Measurements from ENCODE around the gene TPRX1. TPM values are rescaled to one million over a fixed set of nuclear protein-coding genes. Genes with fewer than 3 reads are reported as not detected.

The TPRX1 gene
- total and polyA plus RNA-seq, 2 donors (not counting 3 experiments of a cell fraction or from before 2014, with no cell fraction given), result not detected

- intact Hi-C loops (cut with micrococcal nuclease), result no loop called here
- dilution Hi-C loops (cut with MboI; ENCODE audit: extremely low pct_ligation_motif_present, low sequenced_read_pairs), result no loop called here
- H3K9ac ChIP-seq (replicated peaks; ENCODE audit: extremely low read depth, insufficient read depth, low read length), result no peak overlapping the region
- H3K4me3 ChIP-seq (replicated peaks in 1 of 3; ENCODE audit: insufficient read depth in 1 of 3, low read depth in 1 of 3, low read length in 3 of 3), result no peak overlapping the region
- DNase-seq (ENCODE audit: low read depth, low spot score) (no peak), FAIRE-seq (no peak)
- POLR2A ChIA-PET, result no interaction called here
- H2AFZ ChIP-seq (ENCODE audit: low read depth, low read length), result no peak overlapping the region
- BruUV-seq (replicated peaks), result no TSS peak
- no peaks in the 10 kb centered on the region for H3K27me3 ChIP-seq (ENCODE audit: control insufficient read depth in 2 of 2, insufficient read depth in 2 of 2, low read length in 2 of 2)
- H3K9me3 ChIP-seq (replicated peaks; ENCODE audit: control insufficient read depth, insufficient read depth, low read length), result no peaks in the 10 kb centered on the region
- peaks cover under 1 to 12% of the 10 kb centered on the region in 2 experiments for H3K36me3 ChIP-seq (ENCODE audit: control insufficient read depth in 2 of 2, extremely low read depth in 1 of 2, insufficient read depth in 2 of 2, low read length in 2 of 2)
- peaks cover 4% of the 10 kb centered on the region for H3K4me1 ChIP-seq (ENCODE audit: control insufficient read depth, extremely low read depth, insufficient read depth, low read length)
- no peaks in the 10 kb centered on the region for H3K9me1 ChIP-seq (replicated peaks; ENCODE audit: control insufficient read depth, extremely low read depth, insufficient read depth, low read length)
- no peaks in the 10 kb centered on the region for H3K79me2 ChIP-seq (ENCODE audit: control insufficient read depth, insufficient read depth, low read length)
- CTCF ChIA-PET, result interaction anchor here (7.3 kb wide), 1 partner anchor 27 kb away, joined by 169 read pairs; no protein-coding TSS in a partner anchor
- no peaks in the 10 kb centered on the region for H4K20me1 ChIP-seq (replicated peaks; ENCODE audit: control insufficient read depth, extremely low read depth, insufficient read depth, low read length)
- TF ChIP-seq MAX (IDR thresholded peaks at IDR 0.05; ENCODE audit: insufficient read depth, insufficient read length) (no peak), CTCF (IDR thresholded peaks at IDR 0.05; ENCODE audit: extremely low read depth in 1 of 2, insufficient read depth in 1 of 2, low read depth in 1 of 2, low read length in 2 of 2) (no peak), FOS (IDR thresholded peaks at IDR 0.05; ENCODE audit: borderline replicate concordance, insufficient read depth, low read length) (no peak), POLR2A (IDR thresholded peaks at IDR 0.05; ENCODE audit: low read depth, low read length) (no peak), GATA2 (IDR thresholded peaks at IDR 0.05; ENCODE audit: insufficient read depth, insufficient read length, low read depth, low read length) (no peak)
- no peak overlapping the region for H3K4me2 ChIP-seq (ENCODE audit: insufficient read depth, low read length)
- H3K27ac ChIP-seq (ENCODE audit: insufficient read depth, low read depth, low read length), result no peak overlapping the region
These were observed 42.2 kb downstream of the TPRX1 start for GRCh38 chr19:47762151-47762550.

GRCh38 chr19:47761566-47761965 lies 42.8 kb downstream of the TPRX1 start:
- POLR2A ChIA-PET, result no interaction called here
- TF ChIP-seq POLR2AphosphoS5 (IDR thresholded peaks at IDR 0.05; ENCODE audit: insufficient read depth, low read depth, low read length) (no peak), POLR2A (IDR thresholded peaks at IDR 0.05; ENCODE audit: low read depth, low read length) (no peak), JUN (IDR thresholded peaks at IDR 0.05; ENCODE audit: borderline replicate concordance, insufficient read depth, insufficient read length, low read depth) (no peak), GATA2 (IDR thresholded peaks at IDR 0.05; ENCODE audit: insufficient read depth, insufficient read length, low read depth, low read length) (no peak), FOS (IDR thresholded peaks at IDR 0.05; ENCODE audit: borderline replicate concordance, insufficient read depth, low read length) (no peak), MAX (IDR thresholded peaks at IDR 0.05; ENCODE audit: insufficient read depth, insufficient read length) (no peak), EZH2 (IDR thresholded peaks at IDR 0.05; ENCODE audit: borderline replicate concordance, low read depth, low read length, severe bottlenecking) (no peak)
- Histone ChIP-seq H3K27me3 (ENCODE audit: control insufficient read depth in 2 of 2, insufficient read depth in 2 of 2, low read length in 2 of 2) (no peaks in the 10 kb centered on the region), H3K9me3 (replicated peaks; ENCODE audit: control insufficient read depth, insufficient read depth, low read length) (no peaks in the 10 kb centered on the region), H2AFZ (ENCODE audit: low read depth, low read length) (no peak overlapping the region), H3K4me2 (ENCODE audit: insufficient read depth, low read length) (no peak overlapping the region), H4K20me1 (replicated peaks; ENCODE audit: control insufficient read depth, extremely low read depth, insufficient read depth, low read length) (no peaks in the 10 kb centered on the region), H3K4me3 (replicated peaks in 1 of 3; ENCODE audit: insufficient read depth in 1 of 3, low read depth in 1 of 3, low read length in 3 of 3) (no peak overlapping the region), H3K4me1 (ENCODE audit: control insufficient read depth, extremely low read depth, insufficient read depth, low read length) (peaks cover 4% of the 10 kb centered on the region), H3K9me1 (replicated peaks; ENCODE audit: control insufficient read depth, extremely low read depth, insufficient read depth, low read length) (no peaks in the 10 kb centered on the region), H3K36me3 (ENCODE audit: control insufficient read depth in 2 of 2, extremely low read depth in 1 of 2, insufficient read depth in 2 of 2, low read length in 2 of 2) (peaks cover 7 to 18% of the 10 kb centered on the region in 2 experiments), H3K27ac (ENCODE audit: insufficient read depth, low read depth, low read length) (no peak overlapping the region), H3K79me2 (ENCODE audit: control insufficient read depth, insufficient read depth, low read length) (no peaks in the 10 kb centered on the region), H3K9ac (replicated peaks; ENCODE audit: extremely low read depth, insufficient read depth, low read length) (no peak overlapping the region)
- BruUV-seq (replicated peaks), result no TSS peak
- DNase-seq (ENCODE audit: low read depth, low spot score) (no peak), FAIRE-seq (no peak)
- dilution Hi-C loops (cut with MboI; ENCODE audit: extremely low pct_ligation_motif_present, low sequenced_read_pairs) (no loop called here), intact Hi-C loops (cut with micrococcal nuclease) (no loop called here)
- CTCF ChIA-PET, result no interaction called here

All from endothelial cell of umbilical vein (primary cell).